OCI-LY3 (cell line): ENCODE measurements around the gene TCF12.

ENCODE experiments used
- H2AFZ ChIP-seq: fragments of 200-600, 300-600 bp; shearing (Covaris generic); 2 replicates; pipeline ENCODE4 v1.6.0; 2014; ENCODE audit warnings: antibody characterized with exemption, low read depth, low read length
- H3K27ac ChIP-seq: fragments of 200-600, 300-600 bp; sonication (generic); 2 replicates; pipeline ENCODE4 v1.5.1; 2014; ENCODE audit warnings: mild to moderate bottlenecking, low read length, moderate library complexity, mixed read lengths
- H3K27me3 ChIP-seq: fragments of 200-600, 300-600 bp; sonication (generic); 2 replicates; pipeline ENCODE4 v1.6.1; 2014; ENCODE audit warnings: low read depth, low read length, mixed read lengths
- H3K36me3 ChIP-seq: fragments of 200-600, 300-600 bp; sonication (generic); replicated peaks from 2 replicates; pipeline ENCODE3; 2014; ENCODE audit warnings: low read depth, low read length, mixed read lengths
- H3K4me1 ChIP-seq: fragments of 300-600, 200-600 bp; sonication (generic); 2 replicates; pipeline ENCODE4 v1.6.1; 2014; ENCODE audit warnings: low read length, mixed read lengths
- H3K4me2 ChIP-seq: fragments of 200-600, 300-600 bp; sonication (generic); 2 replicates; pipeline ENCODE4 v1.6.1; 2014; ENCODE audit warnings: low read length, mixed read lengths
- H3K4me3 ChIP-seq: fragments of 300-600, 200-600 bp; sonication (generic); 2 replicates; pipeline ENCODE4 v1.5.1; 2014; ENCODE audit warnings: antibody characterized with exemption, mild to moderate bottlenecking, low read length, moderate library complexity
- H3K79me2 ChIP-seq: fragments of 300-600, 200-600 bp; shearing (Covaris generic); 2 replicates; pipeline ENCODE4 v1.6.1; 2014; ENCODE audit warnings: mild to moderate bottlenecking, low read length, mixed read lengths
- H3K9ac ChIP-seq: fragments of 300-600, 200-600 bp; shearing (Covaris generic); 2 replicates; pipeline ENCODE4 v1.6.0; 2014; ENCODE audit warnings: mild to moderate bottlenecking, low read length, moderate library complexity
- H3K9me3 ChIP-seq: fragments of 200-600, 300-600 bp; shearing (Covaris generic); 2 replicates; pipeline ENCODE4 v1.6.1; 2014; ENCODE audit warnings: low read length, mixed read lengths; ENCODE audit not compliant: insufficient read depth
- H4K20me1 ChIP-seq: fragments of 200-600, 300-600 bp; sonication (generic); 2 replicates; pipeline ENCODE4 v1.6.1; 2016; ENCODE audit warnings: low read length, mixed read lengths; ENCODE audit not compliant: insufficient read depth
- CTCF ChIP-seq: fragments of 200-600, 300-600 bp; sonication (generic); IDR thresholded peaks from 2 replicates; pipeline ENCODE4 v1.5.1; 2014; ENCODE audit warnings: antibody characterized with exemption, low read length, low read depth
- EZH2phosphoT487 ChIP-seq: fragments of 200-600 bp; shearing (Covaris generic); IDR thresholded peaks from 2 replicates; pipeline ENCODE4 v1.6.1; 2018; ENCODE audit warnings: antibody characterized with exemption, mixed run types, low read depth

TCF12 gene

GRCh38 chr15:57054204-57054750, 135.8 kb downstream of the TCF12 start:
- no peaks in the 10 kb centered on the region for H3K9me3 ChIP-seq
- H3K4me2 ChIP-seq: no peak overlapping the region
- H3K79me2 ChIP-seq: peaks cover 51% of the 10 kb centered on the region
- H3K36me3 ChIP-seq: no peaks in the 10 kb centered on the region
- H3K27ac ChIP-seq: no peak overlapping the region
- H3K4me3 ChIP-seq: no peak overlapping the region
- H3K9ac ChIP-seq: no peak overlapping the region
- H3K4me1 ChIP-seq: no peaks in the 10 kb centered on the region
- no peak overlapping the region for H2AFZ ChIP-seq
- TF ChIP-seq CTCF (no peak), EZH2phosphoT487 (no peak)
- H4K20me1 ChIP-seq: peaks cover 43% of the 10 kb centered on the region
- no peaks in the 10 kb centered on the region for H3K27me3 ChIP-seq

- Histone ChIP-seq H2AFZ (no peak overlapping the region), H4K20me1 (peaks cover 38% of the 10 kb centered on the region), H3K27ac (no peak overlapping the region), H3K4me2 (no peak overlapping the region), H3K27me3 (no peaks in the 10 kb centered on the region), H3K36me3 (no peaks in the 10 kb centered on the region), H3K9ac (no peak overlapping the region), H3K4me3 (no peak overlapping the region), H3K79me2 (peaks cover 53% of the 10 kb centered on the region), H3K9me3 (no peaks in the 10 kb centered on the region), H3K4me1 (no peaks in the 10 kb centered on the region)
- TF ChIP-seq EZH2phosphoT487: no peak
- TF ChIP-seq CTCF: no peak
Observed at GRCh38 chr15:57056357-57056756, 137.9 kb downstream of the TCF12 start.

- no peak overlapping the region for H3K9ac ChIP-seq
- H3K27me3 ChIP-seq: no peaks in the 10 kb centered on the region
- H3K4me3 ChIP-seq: no peak overlapping the region
- H3K4me2 ChIP-seq: no peak overlapping the region
- no peaks in the 10 kb centered on the region for H3K4me1 ChIP-seq
- H3K36me3 ChIP-seq: no peaks in the 10 kb centered on the region
- H3K27ac ChIP-seq: no peak overlapping the region
- peaks cover 46% of the 10 kb centered on the region for H3K79me2 ChIP-seq
- H4K20me1 ChIP-seq: peaks cover 32% of the 10 kb centered on the region
- no peaks in the 10 kb centered on the region for H3K9me3 ChIP-seq
- TF ChIP-seq CTCF (no peak), EZH2phosphoT487 (no peak)
- no peak overlapping the region for H2AFZ ChIP-seq
Observed at GRCh38 chr15:57057134-57057930, 138.9 kb downstream of the TCF12 start.

GRCh38 chr15:57059026-57059660, 140.7 kb downstream of the TCF12 start:
- peaks cover 21% of the 10 kb centered on the region for H4K20me1 ChIP-seq
- no peaks in the 10 kb centered on the region for H3K4me1 ChIP-seq
- no peaks in the 10 kb centered on the region for H3K27me3 ChIP-seq
- no peak overlapping the region for H3K9ac ChIP-seq
- H2AFZ ChIP-seq: no peak overlapping the region
- TF ChIP-seq EZH2phosphoT487 (no peak), CTCF (no peak)
- no peak overlapping the region for H3K4me3 ChIP-seq
- no peak overlapping the region for H3K4me2 ChIP-seq
- H3K9me3 ChIP-seq: no peaks in the 10 kb centered on the region
- peaks cover 37% of the 10 kb centered on the region for H3K79me2 ChIP-seq
- H3K36me3 ChIP-seq: no peaks in the 10 kb centered on the region
- no peak overlapping the region for H3K27ac ChIP-seq
